GM23338 (cell line): ENCODE measurements around the gene TMEM250. TPM values are rescaled to one million over a fixed set of nuclear protein-coding genes. Genes with fewer than 3 reads are reported as not detected.

Experiments
- ATAC-seq: fragments of 200-7000 bp; cut with Tn5 transposase; 3 replicates; pipeline ENCODE4 v1.9.1; 2020
- DNase-seq: peaks from one replicate; pipeline ENCODE4 v3.0.0-alpha.2; 2015; ENCODE audit warnings: low spot score
- H2AFZ ChIP-seq: fragments of 200-600 bp; sonication (generic); 2 replicates; pipeline ENCODE4 v1.8.0; 2016; ENCODE audit warnings: antibody characterized with exemption, mild to moderate bottlenecking, moderate library complexity
- H3F3A ChIP-seq: fragments of 200-600 bp; sonication (generic); replicated peaks from 2 replicates; pipeline ENCODE4 v1.8.0; 2017; ENCODE audit warnings: antibody characterized with exemption, mixed run types, low read depth
- H3K27ac ChIP-seq: fragments of 200-600 bp; sonication (generic); 2 replicates; pipeline ENCODE4 v1.6.1; 2016; ENCODE audit warnings: low read depth
- H3K27me3 ChIP-seq: fragments of 200-600 bp; sonication (generic); 2 replicates; pipeline ENCODE4 v1.8.0; 2016; ENCODE audit warnings: mild to moderate bottlenecking, mixed run types, moderate library complexity; ENCODE audit not compliant: insufficient read depth
- H3K36me3 ChIP-seq: fragments of 200-600 bp; sonication (generic); 2 replicates; pipeline ENCODE4 v1.8.0; 2016; ENCODE audit warnings: mild to moderate bottlenecking; ENCODE audit not compliant: insufficient read depth
- H3K4me1 ChIP-seq: fragments of 200-600 bp; sonication (generic); 2 replicates; pipeline ENCODE4 v1.8.0; 2016; ENCODE audit warnings: mild to moderate bottlenecking, moderate library complexity; ENCODE audit not compliant: insufficient read depth
- H3K4me2 ChIP-seq: fragments of 200-600 bp; sonication (generic); 2 replicates; pipeline ENCODE4 v1.7.1; 2017; ENCODE audit warnings: mixed run types
- H3K4me3 ChIP-seq: fragments of 200-600 bp; sonication (generic); 2 replicates; pipeline ENCODE4 v1.6.1; 2016; ENCODE audit warnings: mixed run types
- H3K79me2 ChIP-seq: fragments of 200-600 bp; sonication (generic); replicated peaks from 2 replicates; pipeline ENCODE4 v1.8.0; 2017; ENCODE audit warnings: mild to moderate bottlenecking; ENCODE audit not compliant: insufficient read depth
- H3K9me2 ChIP-seq: fragments of 200-600 bp; sonication (generic); 2 replicates; pipeline ENCODE4 v1.8.0; 2017; ENCODE audit not compliant: insufficient read depth
- H4K20me1 ChIP-seq: fragments of 200-600 bp; sonication (generic); replicated peaks from 2 replicates; pipeline ENCODE4 v1.8.0; 2017; ENCODE audit warnings: mild to moderate bottlenecking; ENCODE audit not compliant: insufficient read depth
- H3K27ac Mint-ChIP-seq: 2 replicates; pipeline ENCODE4 v1.8.0; 2020; ENCODE audit warnings: inconsistent platforms, mild to moderate bottlenecking, moderate library complexity, mixed read lengths
- H3K27me3 Mint-ChIP-seq: 3 replicates; pipeline ENCODE4 v1.8.0; 2022; ENCODE audit warnings: low read depth, mild to moderate bottlenecking, moderate library complexity, mixed read lengths, inconsistent platforms; ENCODE audit not compliant: insufficient read depth, poor library complexity
- H3K36me3 Mint-ChIP-seq: 3 replicates; pipeline ENCODE4 v1.8.0; 2021; ENCODE audit warnings: low read depth, mild to moderate bottlenecking, inconsistent platforms, moderate library complexity, mixed read lengths
- H3K4me1 Mint-ChIP-seq: 3 replicates; pipeline ENCODE4 v1.8.0; 2020; ENCODE audit warnings: mild to moderate bottlenecking, inconsistent platforms, mixed read lengths
- H3K4me3 Mint-ChIP-seq: 3 replicates; pipeline ENCODE4 v1.8.0; 2021; ENCODE audit warnings: moderate library complexity, mild to moderate bottlenecking, inconsistent platforms, mixed read lengths
- H3K9me3 Mint-ChIP-seq: 3 replicates; pipeline ENCODE4 v1.8.0; 2020; ENCODE audit warnings: moderate library complexity, mild to moderate bottlenecking, inconsistent platforms, mixed read lengths
- CREB1 ChIP-seq: fragments of 250-450 bp; sonication (Bioruptor Pico); IDR thresholded peaks from 2 replicates; pipeline ENCODE4 v1.5.0; 2020; ENCODE audit warnings: low read depth, mild to moderate bottlenecking, moderate library complexity
- CTCF ChIP-seq, 2 experiments: fragments of 200-600 bp in 1 of 2; sonication (generic) in 1 of 2; conservative IDR thresholded peaks; 2 replicates each; pipeline versions ENCODE4 v1.5.1 to v1.6.1; 2016 to 2017; ENCODE audit warnings: antibody characterized with exemption in 2 of 2, low read depth in 2 of 2, mild to moderate bottlenecking in 2 of 2, moderate library complexity in 1 of 2
- ETS1 ChIP-seq: IDR thresholded peaks from 2 replicates; pipeline ENCODE4 v1.6.1; 2016; ENCODE audit warnings: antibody characterized with exemption
- EZH2 ChIP-seq: fragments of 200-600 bp; sonication (generic); IDR thresholded peaks from one replicate; pipeline ENCODE4 v1.8.0; 2017; ENCODE audit warnings: antibody characterized with exemption, mild to moderate bottlenecking, low read depth; ENCODE audit not compliant: unreplicated experiment
- EZH2phosphoT487 ChIP-seq: fragments of 200-600 bp; sonication (generic); IDR thresholded peaks from one replicate; pipeline ENCODE4 v1.8.1; 2018; ENCODE audit warnings: antibody characterized with exemption; ENCODE audit not compliant: unreplicated experiment
- JUNB ChIP-seq: IDR thresholded peaks from one replicate; pipeline ENCODE4 v1.6.1; 2016; ENCODE audit warnings: antibody characterized with exemption; ENCODE audit not compliant: unreplicated experiment
- NANOG ChIP-seq: IDR thresholded peaks from 2 replicates; pipeline ENCODE4 v1.6.1; 2016; ENCODE audit warnings: antibody characterized with exemption, borderline replicate concordance
- POLR2AphosphoS5 ChIP-seq: IDR thresholded peaks from 2 replicates; pipeline ENCODE4 v1.6.1; 2016; ENCODE audit warnings: antibody characterized with exemption, low read depth
- STAT1 ChIP-seq: IDR thresholded peaks from one replicate; pipeline ENCODE4 v1.6.1; 2016; ENCODE audit warnings: antibody characterized with exemption; ENCODE audit not compliant: unreplicated experiment
- ZNF114 ChIP-seq: fragments of 250-450 bp; sonication (Bioruptor Pico); IDR thresholded peaks from 2 replicates; pipeline ENCODE4 v1.5.0; 2020; ENCODE audit warnings: mild to moderate bottlenecking, moderate library complexity
- ZNF462 ChIP-seq: fragments of 250-450 bp; sonication (Bioruptor Pico); IDR thresholded peaks from 2 replicates; pipeline ENCODE4 v1.5.0; 2020; ENCODE audit warnings: mild to moderate bottlenecking, moderate library complexity
- polyA plus RNA-seq: library from polyadenylated mRNA; unstranded; fragments of >200 nt; fragmentation: Nextera tagmentation; extraction: Ambion mirVana; gene quantifications from 2 replicates; pipeline ENCODE4 v1.2.1, GENCODE V29; 2016
- total RNA-seq: library from RNA; depleted of rRNA; stranded (reverse); fragments of >200 nt; shearing (Covaris generic); gene quantifications from 2 replicates; pipeline ENCODE4 v1.2.3, GENCODE V29; 2014

TMEM250 gene
- total and polyA plus RNA-seq, 2 experiments from 2014 or later, result 12.2 to 39.2 TPM

GRCh38 chr9:136140046-136140445, 21.4 kb upstream of the TMEM250 start:
- Histone ChIP-seq H2AFZ (no peak overlapping the region), H3K4me1 (peaks cover 15% of the 10 kb centered on the region), H3K27me3 (no peaks in the 10 kb centered on the region), H3K79me2 (no peaks in the 10 kb centered on the region), H3K27ac (no peak overlapping the region), H3K4me2 (no peak overlapping the region), H3K4me3 (no peak overlapping the region), H3K9me2 (no peaks in the 10 kb centered on the region), H4K20me1 (no peaks in the 10 kb centered on the region), H3F3A (no peaks in the 10 kb centered on the region), H3K36me3 (no peaks in the 10 kb centered on the region)
- H3K4me3 Mint-ChIP-seq, result no peak overlapping the region
- H3K9me3 Mint-ChIP-seq, result no peaks in the 10 kb centered on the region; the same call in 2 of the 3 replicates
- H3K27me3 Mint-ChIP-seq, result peaks cover 7% of the 10 kb centered on the region
- H3K27ac Mint-ChIP-seq, result no peak overlapping the region
- DNase-seq, result no peak
- H3K36me3 Mint-ChIP-seq, result no peaks in the 10 kb centered on the region
- TF ChIP-seq STAT1 (no peak), JUNB (no peak), NANOG (no peak), ZNF114 (CRISPR knock-in tag) (no peak), POLR2AphosphoS5 (no peak), ETS1 (no peak), CREB1 (no peak), EZH2phosphoT487 (no peak), CTCF (conservative IDR thresholded peaks at IDR 0.05; ENCODE audit: low read depth in 2 of 2) (no peak), ZNF462 (CRISPR knock-in tag) (no peak), EZH2 (no peak)
- ATAC-seq, result no peak
- peaks cover 12% of the 10 kb centered on the region for H3K4me1 Mint-ChIP-seq
